ENCODE measurements around the gene ATP6V0A1. TPM values are rescaled to one million over a fixed set of nuclear protein-coding genes. Genes with fewer than 3 reads are reported as not detected.

ATP6V0A1 gene
- total RNA-seq, 1 donor from 2014 or later: 109 TPM

GRCh38 chr17:42457107-42457792 lies 1.4 kb upstream of the ATP6V0A1 start:
- Histone ChIP-seq H3K4me3 (peak overlapping the region; percentile 12), H3K36me3 (peaks cover 13% of the 10 kb centered on the region), H3K9me3 (no peaks in the 10 kb centered on the region), H3K27ac (peak overlapping the region; percentile 90), H3K4me1 (peaks cover 46% of the 10 kb centered on the region), H3K27me3 (no peaks in the 10 kb centered on the region)
- intact Hi-C loops (cut with DNase I): no loop called here
- ATAC-seq (peak; percentile 2), DNase-seq (no peak)
- TF ChIP-seq, protein P1, sequence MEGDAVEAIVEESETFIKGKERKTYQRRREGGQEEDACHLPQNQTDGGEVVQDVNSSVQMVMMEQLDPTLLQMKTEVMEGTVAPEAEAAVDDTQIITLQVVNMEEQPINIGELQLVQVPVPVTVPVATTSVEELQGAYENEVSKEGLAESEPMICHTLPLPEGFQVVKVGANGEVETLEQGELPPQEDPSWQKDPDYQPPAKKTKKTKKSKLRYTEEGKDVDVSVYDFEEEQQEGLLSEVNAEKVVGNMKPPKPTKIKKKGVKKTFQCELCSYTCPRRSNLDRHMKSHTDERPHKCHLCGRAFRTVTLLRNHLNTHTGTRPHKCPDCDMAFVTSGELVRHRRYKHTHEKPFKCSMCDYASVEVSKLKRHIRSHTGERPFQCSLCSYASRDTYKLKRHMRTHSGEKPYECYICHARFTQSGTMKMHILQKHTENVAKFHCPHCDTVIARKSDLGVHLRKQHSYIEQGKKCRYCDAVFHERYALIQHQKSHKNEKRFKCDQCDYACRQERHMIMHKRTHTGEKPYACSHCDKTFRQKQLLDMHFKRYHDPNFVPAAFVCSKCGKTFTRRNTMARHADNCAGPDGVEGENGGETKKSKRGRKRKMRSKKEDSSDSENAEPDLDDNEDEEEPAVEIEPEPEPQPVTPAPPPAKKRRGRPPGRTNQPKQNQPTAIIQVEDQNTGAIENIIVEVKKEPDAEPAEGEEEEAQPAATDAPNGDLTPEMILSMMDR (IDR thresholded peaks at IDR 0.05): no peak

- H3K36me3 ChIP-seq: peaks cover 30% of the 10 kb centered on the region
- peak overlapping the region; percentile 73 for H3K4me3 ChIP-seq
- TF ChIP-seq, protein P1 (IDR thresholded peaks at IDR 0.05): peak; percentile 36
- H3K9me3 ChIP-seq: no peaks in the 10 kb centered on the region
- ATAC-seq (peak; percentile 35), DNase-seq (peak; percentile 72)
- no peaks in the 10 kb centered on the region for H3K27me3 ChIP-seq
- intact Hi-C loops (cut with DNase I): no loop called here
- H3K4me1 ChIP-seq: peaks cover 37% of the 10 kb centered on the region
- peak overlapping the region; percentile 90 for H3K27ac ChIP-seq
Measured at GRCh38 chr17:42459256-42459800, 650 bp downstream of the ATP6V0A1 start.

- DNase-seq (no peak), ATAC-seq (no peak)
- Histone ChIP-seq H3K27me3 (no peaks in the 10 kb centered on the region), H3K9me3 (no peaks in the 10 kb centered on the region), H3K36me3 (peaks cover 34% of the 10 kb centered on the region), H3K4me3 (peak overlapping the region; percentile 73), H3K27ac (peak overlapping the region; percentile 90), H3K4me1 (peaks cover 37% of the 10 kb centered on the region)
- TF ChIP-seq, protein P1 (IDR thresholded peaks at IDR 0.05): no peak
- intact Hi-C loops (cut with DNase I): no loop called here
Measured at GRCh38 chr17:42459801-42460281, 1.2 kb downstream of the ATP6V0A1 start.

DNA sequence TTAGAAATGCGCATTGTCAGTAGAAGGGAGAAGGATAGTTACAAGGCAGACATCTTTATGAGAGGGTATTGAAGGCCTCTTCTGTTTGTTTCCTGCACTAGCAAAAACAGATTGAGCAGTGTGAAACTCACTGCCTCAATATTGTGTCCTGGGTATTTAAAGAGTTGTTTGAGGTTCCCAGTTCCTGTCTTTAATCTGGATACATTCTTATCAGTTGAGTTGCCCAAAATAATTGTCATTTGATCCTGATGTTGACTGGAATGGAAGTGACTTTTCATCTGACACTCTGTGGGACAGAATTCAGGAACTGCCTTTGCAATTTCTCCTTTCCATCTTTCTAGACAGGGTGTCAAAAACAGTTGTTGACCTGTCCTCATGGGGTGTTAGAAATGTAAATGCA lies 1.7 kb downstream of the ATP6V0A1 start:
- Histone ChIP-seq H3K4me1 (peaks cover 37% of the 10 kb centered on the region), H3K36me3 (peaks cover 34% of the 10 kb centered on the region), H3K27me3 (no peaks in the 10 kb centered on the region), H3K9me3 (no peaks in the 10 kb centered on the region), H3K4me3 (peak overlapping the region; percentile 73), H3K27ac (no peak overlapping the region)
- intact Hi-C loops (cut with DNase I): no loop called here
- DNase-seq: no peak
- no peak for ATAC-seq
- TF ChIP-seq, protein P1 (IDR thresholded peaks at IDR 0.05): no peak

DNA sequence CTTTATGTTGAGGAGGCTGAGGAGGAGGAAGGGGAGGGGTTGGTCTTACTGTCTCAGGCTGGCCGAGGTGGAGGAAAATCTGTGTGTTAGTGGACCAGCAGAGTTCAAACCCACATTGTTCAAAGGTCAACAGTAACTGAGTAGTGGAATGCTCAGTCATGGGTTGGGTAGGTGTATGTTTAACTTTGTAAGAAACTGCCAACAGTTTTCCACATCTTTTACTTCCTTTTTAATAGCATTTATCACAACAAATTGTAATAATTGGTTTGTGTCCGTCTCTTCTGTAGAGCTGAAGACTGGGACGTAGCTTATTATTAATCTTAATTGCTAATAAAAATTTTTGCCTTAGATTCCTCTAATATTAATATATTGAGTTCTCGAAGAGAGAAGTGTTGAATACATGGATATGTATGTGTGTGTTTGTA lies 5.3 kb downstream of the ATP6V0A1 start:
- Histone ChIP-seq H3K27me3 (no peaks in the 10 kb centered on the region), H3K27ac (no peak overlapping the region), H3K4me1 (peaks cover 17% of the 10 kb centered on the region), H3K4me3 (no peak overlapping the region), H3K36me3 (peaks cover 69% of the 10 kb centered on the region), H3K9me3 (no peaks in the 10 kb centered on the region)
- ATAC-seq (no peak), DNase-seq (no peak)
- TF ChIP-seq, protein P1 (IDR thresholded peaks at IDR 0.05): no peak
- intact Hi-C loops (cut with DNase I): no loop called here

All from upper lobe of right lung (tissue), 1 donor.